Bone marrow (tissue), 2 donors: ENCODE measurements around the gene ZFHX3.

Experiments
- DNase-seq, 2 donors: peaks; one replicate each; lab custom pipeline; 2025; lab: John Stamatoyannopoulos, UW

The ZFHX3 gene

GRCh38 chr16:72902206-72902605, 145.7 kb downstream of the ZFHX3 start:
- DNase-seq: no peak

GRCh38 chr16:72901000-72901627, 146.8 kb downstream of the ZFHX3 start:
- no peak for DNase-seq

- no peak for DNase-seq
These were observed 149.6 kb downstream of the ZFHX3 start for GRCh38 chr16:72898216-72898825.

GRCh38 chr16:72897707-72898106, 150.2 kb downstream of the ZFHX3 start:
- DNase-seq: no peak

- no peak for DNase-seq
These were observed 151.3 kb downstream of the ZFHX3 start for GRCh38 chr16:72896485-72897118.

GRCh38 chr16:72895951-72896350, 152.0 kb downstream of the ZFHX3 start:
- DNase-seq: no peak

GRCh38 chr16:72894293-72895151, 153.4 kb downstream of the ZFHX3 start:
- no peak for DNase-seq

GRCh38 chr16:72891291-72892227, 156.4 kb downstream of the ZFHX3 start:
- DNase-seq: no peak

GRCh38 chr16:72890587-72890986, 157.3 kb downstream of the ZFHX3 start:
- no peak for DNase-seq

GRCh38 chr16:72889616-72890582, 158.0 kb downstream of the ZFHX3 start:
- DNase-seq: no peak

- no peak for DNase-seq
These were observed 160.4 kb downstream of the ZFHX3 start for GRCh38 chr16:72887537-72887936.

- DNase-seq: no peak
These were observed 161.5 kb downstream of the ZFHX3 start for GRCh38 chr16:72886346-72886974.

GRCh38 chr16:72884573-72884972, 163.4 kb downstream of the ZFHX3 start:
- DNase-seq: no peak

GRCh38 chr16:72884037-72884436, 163.9 kb downstream of the ZFHX3 start:
- DNase-seq: no peak

- DNase-seq: no peak
These were observed 168.1 kb downstream of the ZFHX3 start for GRCh38 chr16:72879846-72880245.

- no peak for DNase-seq
These were observed 169.3 kb downstream of the ZFHX3 start for GRCh38 chr16:72878301-72879269.

- no peak for DNase-seq
These were observed 170.4 kb downstream of the ZFHX3 start for GRCh38 chr16:72877374-72878028.

GRCh38 chr16:72876981-72877373, 171.0 kb downstream of the ZFHX3 start:
- DNase-seq: no peak
